GM23338 (cell line): Measurements from ENCODE around the gene CNTNAP2. TPM values are rescaled to one million over a fixed set of nuclear protein-coding genes. Genes with fewer than 3 reads are reported as not detected.

Experiments used
- ATAC-seq: fragments of 200-7000 bp; cut with Tn5 transposase; 3 replicates; pipeline ENCODE4 v1.9.1; 2020
- DNase-seq: peaks from one replicate; pipeline ENCODE4 v3.0.0-alpha.2; 2015; ENCODE audit warnings: low spot score
- H2AFZ ChIP-seq: fragments of 200-600 bp; sonication (generic); 2 replicates; pipeline ENCODE4 v1.8.0; 2016; ENCODE audit warnings: antibody characterized with exemption, mild to moderate bottlenecking, moderate library complexity
- H3F3A ChIP-seq: fragments of 200-600 bp; sonication (generic); replicated peaks from 2 replicates; pipeline ENCODE4 v1.8.0; 2017; ENCODE audit warnings: antibody characterized with exemption, mixed run types, low read depth
- H3K27ac ChIP-seq: fragments of 200-600 bp; sonication (generic); 2 replicates; pipeline ENCODE4 v1.6.1; 2016; ENCODE audit warnings: low read depth
- H3K27me3 ChIP-seq: fragments of 200-600 bp; sonication (generic); 2 replicates; pipeline ENCODE4 v1.8.0; 2016; ENCODE audit warnings: mild to moderate bottlenecking, mixed run types, moderate library complexity; ENCODE audit not compliant: insufficient read depth
- H3K36me3 ChIP-seq: fragments of 200-600 bp; sonication (generic); 2 replicates; pipeline ENCODE4 v1.8.0; 2016; ENCODE audit warnings: mild to moderate bottlenecking; ENCODE audit not compliant: insufficient read depth
- H3K4me1 ChIP-seq: fragments of 200-600 bp; sonication (generic); 2 replicates; pipeline ENCODE4 v1.8.0; 2016; ENCODE audit warnings: mild to moderate bottlenecking, moderate library complexity; ENCODE audit not compliant: insufficient read depth
- H3K4me2 ChIP-seq: fragments of 200-600 bp; sonication (generic); 2 replicates; pipeline ENCODE4 v1.7.1; 2017; ENCODE audit warnings: mixed run types
- H3K4me3 ChIP-seq: fragments of 200-600 bp; sonication (generic); 2 replicates; pipeline ENCODE4 v1.6.1; 2016; ENCODE audit warnings: mixed run types
- H3K79me2 ChIP-seq: fragments of 200-600 bp; sonication (generic); replicated peaks from 2 replicates; pipeline ENCODE4 v1.8.0; 2017; ENCODE audit warnings: mild to moderate bottlenecking; ENCODE audit not compliant: insufficient read depth
- H3K9me2 ChIP-seq: fragments of 200-600 bp; sonication (generic); 2 replicates; pipeline ENCODE4 v1.8.0; 2017; ENCODE audit not compliant: insufficient read depth
- H4K20me1 ChIP-seq: fragments of 200-600 bp; sonication (generic); replicated peaks from 2 replicates; pipeline ENCODE4 v1.8.0; 2017; ENCODE audit warnings: mild to moderate bottlenecking; ENCODE audit not compliant: insufficient read depth
- H3K27ac Mint-ChIP-seq: 2 replicates; pipeline ENCODE4 v1.8.0; 2020; ENCODE audit warnings: inconsistent platforms, mild to moderate bottlenecking, moderate library complexity, mixed read lengths
- H3K27me3 Mint-ChIP-seq: 3 replicates; pipeline ENCODE4 v1.8.0; 2022; ENCODE audit warnings: low read depth, mild to moderate bottlenecking, moderate library complexity, mixed read lengths, inconsistent platforms; ENCODE audit not compliant: insufficient read depth, poor library complexity
- H3K36me3 Mint-ChIP-seq: 3 replicates; pipeline ENCODE4 v1.8.0; 2021; ENCODE audit warnings: low read depth, mild to moderate bottlenecking, inconsistent platforms, moderate library complexity, mixed read lengths
- H3K4me1 Mint-ChIP-seq: 3 replicates; pipeline ENCODE4 v1.8.0; 2020; ENCODE audit warnings: mild to moderate bottlenecking, inconsistent platforms, mixed read lengths
- H3K4me3 Mint-ChIP-seq: 3 replicates; pipeline ENCODE4 v1.8.0; 2021; ENCODE audit warnings: moderate library complexity, mild to moderate bottlenecking, inconsistent platforms, mixed read lengths
- H3K9me3 Mint-ChIP-seq: 3 replicates; pipeline ENCODE4 v1.8.0; 2020; ENCODE audit warnings: moderate library complexity, mild to moderate bottlenecking, inconsistent platforms, mixed read lengths
- CREB1 ChIP-seq: fragments of 250-450 bp; sonication (Bioruptor Pico); IDR thresholded peaks from 2 replicates; pipeline ENCODE4 v1.5.0; 2020; ENCODE audit warnings: low read depth, mild to moderate bottlenecking, moderate library complexity
- CTCF ChIP-seq, 2 experiments: fragments of 200-600 bp in 1 of 2; sonication (generic) in 1 of 2; conservative IDR thresholded peaks; 2 replicates each; pipeline versions ENCODE4 v1.5.1 to v1.6.1; 2016 to 2017; ENCODE audit warnings: antibody characterized with exemption in 2 of 2, low read depth in 2 of 2, mild to moderate bottlenecking in 2 of 2, moderate library complexity in 1 of 2
- ETS1 ChIP-seq: IDR thresholded peaks from 2 replicates; pipeline ENCODE4 v1.6.1; 2016; ENCODE audit warnings: antibody characterized with exemption
- EZH2phosphoT487 ChIP-seq: fragments of 200-600 bp; sonication (generic); IDR thresholded peaks from one replicate; pipeline ENCODE4 v1.8.1; 2018; ENCODE audit warnings: antibody characterized with exemption; ENCODE audit not compliant: unreplicated experiment
- JUNB ChIP-seq: IDR thresholded peaks from one replicate; pipeline ENCODE4 v1.6.1; 2016; ENCODE audit warnings: antibody characterized with exemption; ENCODE audit not compliant: unreplicated experiment
- NANOG ChIP-seq: IDR thresholded peaks from 2 replicates; pipeline ENCODE4 v1.6.1; 2016; ENCODE audit warnings: antibody characterized with exemption, borderline replicate concordance
- REST ChIP-seq: IDR thresholded peaks from one replicate; pipeline ENCODE4 v1.6.1; 2018; ENCODE audit warnings: antibody characterized with exemption; ENCODE audit not compliant: unreplicated experiment
- STAT1 ChIP-seq: IDR thresholded peaks from one replicate; pipeline ENCODE4 v1.6.1; 2016; ENCODE audit warnings: antibody characterized with exemption; ENCODE audit not compliant: unreplicated experiment
- ZNF114 ChIP-seq: fragments of 250-450 bp; sonication (Bioruptor Pico); IDR thresholded peaks from 2 replicates; pipeline ENCODE4 v1.5.0; 2020; ENCODE audit warnings: mild to moderate bottlenecking, moderate library complexity
- ZNF331 ChIP-seq: fragments of 250-450 bp; sonication (Bioruptor Pico); IDR thresholded peaks from 2 replicates; pipeline ENCODE4 v1.5.0; 2020; ENCODE audit warnings: low read depth, mild to moderate bottlenecking, moderate library complexity
- polyA plus RNA-seq: library from polyadenylated mRNA; unstranded; fragments of >200 nt; fragmentation: Nextera tagmentation; extraction: Ambion mirVana; gene quantifications from 2 replicates; pipeline ENCODE4 v1.2.1, GENCODE V29; 2016
- total RNA-seq: library from RNA; depleted of rRNA; stranded (reverse); fragments of >200 nt; shearing (Covaris generic); gene quantifications from 2 replicates; pipeline ENCODE4 v1.2.3, GENCODE V29; 2014

CNTNAP2 gene
- total and polyA plus RNA-seq, 2 experiments from 2014 or later = 38.2 to 61.3 TPM

GRCh38 chr7:147803606-147804005 is 1687.0 kb downstream of the CNTNAP2 start (continued):
- no peak for TF ChIP-seq NANOG
- no peak for TF ChIP-seq EZH2phosphoT487
- TF ChIP-seq CREB1 (CRISPR knock-in tag) = no peak
- no peak for TF ChIP-seq REST

GRCh38 chr7:147804032-147804431 is 1687.4 kb downstream of the CNTNAP2 start:
- Mint-ChIP-seq H3K9me3 (peaks cover 26% of the 10 kb centered on the region), H3K36me3 (0 out of 3 replicates have a peak, but pooled peaks cover 3% of the 10 kb centered on the region), H3K4me1 (no peaks in the 10 kb centered on the region), H3K27ac (no peak overlapping the region), H3K27me3 (peaks cover 1% of the 10 kb centered on the region), H3K4me3 (no peak overlapping the region)
- no peak for TF ChIP-seq ZNF331 (CRISPR knock-in tag)
- no peak for TF ChIP-seq STAT1
- TF ChIP-seq CTCF (conservative IDR thresholded peaks at IDR 0.05; ENCODE audit: low read depth in 2 of 2) = no peak
- TF ChIP-seq CREB1 (CRISPR knock-in tag) = no peak
- TF ChIP-seq ZNF114 = no peak
- TF ChIP-seq JUNB = no peak
- TF ChIP-seq ETS1 = no peak
- Histone ChIP-seq H3K27ac (no peak overlapping the region), H3F3A (no peaks in the 10 kb centered on the region), H3K27me3 (no peaks in the 10 kb centered on the region), H3K4me3 (no peak overlapping the region), H4K20me1 (no peaks in the 10 kb centered on the region), H3K4me2 (no peak overlapping the region), H3K4me1 (no peaks in the 10 kb centered on the region), H3K36me3 (no peaks in the 10 kb centered on the region; the same call in 1 of the 2 replicates), H2AFZ (no peak overlapping the region), H3K79me2 (no peaks in the 10 kb centered on the region), H3K9me2 (no peaks in the 10 kb centered on the region)
- no peak for ATAC-seq
- DNase-seq = no peak
